Testis (tissue), 2 donors: ENCODE measurements around the gene DUS1L.

Source experiments
- CTCF ChIP-seq, 3 experiments: fragments of 450-650 bp in 2 of 3; fragments of 200-600 bp in 1 of 3; sonication (generic) in 1 of 3; IDR thresholded peaks; one replicate each; pipeline ENCODE4 v1.5.1; 2016 to 2019; ENCODE audit warnings: antibody characterized with exemption in 3 of 3, mild to moderate bottlenecking in 2 of 3, moderate library complexity in 1 of 3
- POLR2A ChIP-seq: fragments of 450-650 bp; IDR thresholded peaks from one replicate; pipeline ENCODE4 v1.6.1; 2017; ENCODE audit warnings: antibody characterized with exemption, mild to moderate bottlenecking, moderate library complexity

- no peak for TF ChIP-seq POLR2A
- no peak for TF ChIP-seq CTCF (IDR thresholded peaks at IDR 0.05)
Measured at GRCh38 chr17:82055965-82056728, 9.5 kb downstream of the DUS1L start.
